ENCODE measurements around the gene ELF5.

ELF5 gene

DNA sequence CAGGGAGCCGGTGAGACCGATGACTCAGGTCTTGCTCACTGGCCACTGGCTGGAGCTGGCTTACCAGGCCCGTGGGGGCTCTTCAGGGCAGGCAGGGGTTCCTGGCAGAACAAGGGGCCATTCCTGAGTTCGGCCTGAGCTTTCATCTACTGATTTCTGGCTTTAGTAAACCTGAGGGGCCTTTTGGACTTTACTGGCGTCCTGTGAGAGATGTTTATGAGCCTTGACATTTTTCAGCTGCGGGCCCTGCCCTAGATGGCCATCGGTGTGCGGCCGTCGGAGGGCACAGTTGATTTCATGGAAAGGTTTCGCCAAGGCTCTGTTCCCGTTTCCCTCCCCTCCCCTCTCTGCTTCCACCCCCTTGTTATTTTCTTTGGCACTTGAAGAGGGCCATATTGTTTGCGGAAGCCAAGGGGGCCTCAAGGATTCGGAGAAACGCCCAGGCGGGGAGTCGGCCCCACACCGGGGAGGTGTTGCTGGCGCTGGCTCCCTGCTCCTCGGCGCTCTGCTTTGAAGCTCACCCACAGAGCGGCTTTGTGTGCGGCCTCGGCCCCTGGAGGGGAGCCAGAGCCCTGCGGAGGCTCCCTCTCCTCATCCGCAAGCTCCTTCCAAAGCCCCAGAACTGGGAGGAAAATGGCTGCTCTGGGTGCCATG lies 17.7 kb downstream of the ELF5 start:
- TF ChIP-seq, protein P1, sequence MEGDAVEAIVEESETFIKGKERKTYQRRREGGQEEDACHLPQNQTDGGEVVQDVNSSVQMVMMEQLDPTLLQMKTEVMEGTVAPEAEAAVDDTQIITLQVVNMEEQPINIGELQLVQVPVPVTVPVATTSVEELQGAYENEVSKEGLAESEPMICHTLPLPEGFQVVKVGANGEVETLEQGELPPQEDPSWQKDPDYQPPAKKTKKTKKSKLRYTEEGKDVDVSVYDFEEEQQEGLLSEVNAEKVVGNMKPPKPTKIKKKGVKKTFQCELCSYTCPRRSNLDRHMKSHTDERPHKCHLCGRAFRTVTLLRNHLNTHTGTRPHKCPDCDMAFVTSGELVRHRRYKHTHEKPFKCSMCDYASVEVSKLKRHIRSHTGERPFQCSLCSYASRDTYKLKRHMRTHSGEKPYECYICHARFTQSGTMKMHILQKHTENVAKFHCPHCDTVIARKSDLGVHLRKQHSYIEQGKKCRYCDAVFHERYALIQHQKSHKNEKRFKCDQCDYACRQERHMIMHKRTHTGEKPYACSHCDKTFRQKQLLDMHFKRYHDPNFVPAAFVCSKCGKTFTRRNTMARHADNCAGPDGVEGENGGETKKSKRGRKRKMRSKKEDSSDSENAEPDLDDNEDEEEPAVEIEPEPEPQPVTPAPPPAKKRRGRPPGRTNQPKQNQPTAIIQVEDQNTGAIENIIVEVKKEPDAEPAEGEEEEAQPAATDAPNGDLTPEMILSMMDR (IDR thresholded peaks at IDR 0.05; ENCODE audit: low read depth, low read length, missing control alignments): no peak
- no peak for DNase-seq (ENCODE audit: extremely low read depth, low read depth)
- H3K4me3 ChIP-seq (replicated peaks; ENCODE audit: low read depth, low read length): no peak overlapping the region

DNA sequence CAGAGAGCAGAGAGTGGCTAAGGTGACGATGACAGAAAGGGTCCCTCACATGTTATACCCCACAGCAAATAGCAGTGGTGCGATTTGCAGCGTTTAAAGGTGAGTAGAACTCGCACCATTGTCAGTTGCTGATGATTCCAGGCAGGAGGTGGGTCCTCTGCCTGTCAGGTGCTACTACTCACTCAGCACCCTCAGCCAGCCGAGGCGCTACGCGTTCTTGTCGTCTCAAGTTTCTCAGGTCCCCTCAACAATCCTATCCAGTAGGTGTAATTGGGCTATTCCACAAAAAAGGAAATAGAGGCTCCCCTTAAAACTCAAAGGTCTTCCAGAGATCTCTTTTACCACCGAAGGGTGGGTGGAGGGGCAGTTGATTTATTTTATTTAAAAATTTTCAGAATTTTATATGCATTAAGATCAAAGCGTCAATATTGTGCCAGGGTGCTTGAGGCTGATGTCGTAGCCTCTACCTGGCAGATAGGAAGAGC lies 18.3 kb downstream of the ELF5 start:
- TF ChIP-seq, protein P1 (IDR thresholded peaks at IDR 0.05; ENCODE audit: low read depth, low read length, missing control alignments): no peak
- DNase-seq (ENCODE audit: extremely low read depth, low read depth): no peak
- no peak overlapping the region for H3K4me3 ChIP-seq (replicated peaks; ENCODE audit: low read depth, low read length)

DNA sequence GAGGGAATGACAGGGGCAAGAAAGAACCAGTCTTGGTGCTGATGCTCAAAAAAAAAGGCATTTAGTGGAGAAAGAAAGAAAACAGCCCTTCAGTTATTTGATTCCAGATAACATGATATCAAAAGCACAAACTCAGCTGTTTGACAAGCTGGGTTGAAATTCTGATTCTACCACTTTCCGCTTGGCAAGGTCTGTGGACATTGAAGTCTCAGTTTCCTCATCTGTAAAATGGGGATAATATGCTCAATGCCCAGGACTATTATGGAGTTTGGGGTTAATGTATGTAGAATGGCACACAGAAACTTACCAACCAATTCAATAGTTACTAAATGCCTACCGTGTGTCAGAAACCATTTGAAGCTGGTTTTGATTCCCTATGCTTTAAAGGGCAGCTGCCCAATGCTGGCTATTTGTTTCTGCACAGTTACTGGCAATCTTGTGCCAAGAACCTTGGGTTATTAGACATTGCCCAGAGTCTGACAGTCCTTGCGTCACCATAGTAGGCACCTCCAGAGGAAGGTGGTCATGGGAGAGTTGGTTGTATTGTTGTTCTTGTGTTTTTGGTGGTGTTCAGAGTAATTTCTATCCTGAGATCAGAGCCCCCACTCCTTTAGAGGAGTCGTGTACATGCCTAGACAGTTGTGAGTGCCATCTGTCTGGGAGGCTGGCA lies 19.5 kb downstream of the ELF5 start:
- TF ChIP-seq, protein P1 (IDR thresholded peaks at IDR 0.05; ENCODE audit: low read depth, low read length, missing control alignments): no peak
- no peak overlapping the region for H3K4me3 ChIP-seq (replicated peaks; ENCODE audit: low read depth, low read length)
- no peak for DNase-seq (ENCODE audit: extremely low read depth, low read depth)

GRCh38 chr11:34493468-34493867 lies 20.1 kb downstream of the ELF5 start:
- DNase-seq (ENCODE audit: extremely low read depth, low read depth): no peak

DNA sequence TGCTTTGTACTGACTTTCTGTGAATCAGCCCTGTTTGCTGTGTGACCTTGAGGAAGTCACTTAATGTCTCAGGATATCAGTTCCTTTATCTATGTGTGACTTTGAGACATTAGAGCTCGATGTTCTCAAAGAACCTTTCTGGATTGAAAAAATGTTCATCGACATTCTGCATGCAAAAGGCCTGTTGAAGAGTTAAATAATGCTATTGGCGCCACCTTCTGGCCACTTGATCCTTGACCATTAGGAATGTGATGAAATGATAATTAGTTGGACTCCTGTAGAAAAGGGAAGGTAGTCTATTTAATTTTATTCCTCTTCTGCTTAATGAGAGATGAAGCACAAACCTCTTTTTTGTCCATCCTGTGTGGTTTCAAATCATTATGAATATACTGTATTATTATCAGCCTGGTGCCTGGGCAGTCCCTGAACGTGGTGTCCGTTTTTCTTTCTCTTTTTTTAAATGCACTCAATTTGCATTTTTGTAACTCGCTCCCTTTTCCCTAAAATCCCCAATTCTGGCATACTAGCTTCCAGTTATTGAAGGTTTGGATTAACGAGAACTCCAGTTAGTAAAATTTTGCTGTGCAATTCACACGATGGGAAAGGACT lies 20.7 kb downstream of the ELF5 start:
- no peak overlapping the region for H3K4me3 ChIP-seq (replicated peaks; ENCODE audit: low read depth, low read length)
- DNase-seq (ENCODE audit: extremely low read depth, low read depth): peak; percentile 56
- TF ChIP-seq, protein P1 (IDR thresholded peaks at IDR 0.05; ENCODE audit: low read depth, low read length, missing control alignments): peak; percentile 54

More at GRCh38 chr11:34493468-34493867, 20.1 kb downstream of the ELF5 start:
- TF ChIP-seq, protein P1 (IDR thresholded peaks at IDR 0.05; ENCODE audit: low read depth, low read length, missing control alignments): no peak
- H3K4me3 ChIP-seq (replicated peaks; ENCODE audit: low read depth, low read length): no peak overlapping the region

GRCh38 chr11:34490304-34490703 lies 23.3 kb downstream of the ELF5 start:
- DNase-seq (ENCODE audit: extremely low read depth, low read depth): no peak
- H3K4me3 ChIP-seq (replicated peaks; ENCODE audit: low read depth, low read length): no peak overlapping the region
- TF ChIP-seq, protein P1 (IDR thresholded peaks at IDR 0.05; ENCODE audit: low read depth, low read length, missing control alignments): no peak

Measured in HFF-Myc (cell line).